ENCODE results near the gene FAM81A.
"Not testable (repeated sequence)": the region's sequence is repeated elsewhere in the genome, so short reads cannot be mapped to it uniquely, and the experiment has no call there.

Gene FAM81A

DNA sequence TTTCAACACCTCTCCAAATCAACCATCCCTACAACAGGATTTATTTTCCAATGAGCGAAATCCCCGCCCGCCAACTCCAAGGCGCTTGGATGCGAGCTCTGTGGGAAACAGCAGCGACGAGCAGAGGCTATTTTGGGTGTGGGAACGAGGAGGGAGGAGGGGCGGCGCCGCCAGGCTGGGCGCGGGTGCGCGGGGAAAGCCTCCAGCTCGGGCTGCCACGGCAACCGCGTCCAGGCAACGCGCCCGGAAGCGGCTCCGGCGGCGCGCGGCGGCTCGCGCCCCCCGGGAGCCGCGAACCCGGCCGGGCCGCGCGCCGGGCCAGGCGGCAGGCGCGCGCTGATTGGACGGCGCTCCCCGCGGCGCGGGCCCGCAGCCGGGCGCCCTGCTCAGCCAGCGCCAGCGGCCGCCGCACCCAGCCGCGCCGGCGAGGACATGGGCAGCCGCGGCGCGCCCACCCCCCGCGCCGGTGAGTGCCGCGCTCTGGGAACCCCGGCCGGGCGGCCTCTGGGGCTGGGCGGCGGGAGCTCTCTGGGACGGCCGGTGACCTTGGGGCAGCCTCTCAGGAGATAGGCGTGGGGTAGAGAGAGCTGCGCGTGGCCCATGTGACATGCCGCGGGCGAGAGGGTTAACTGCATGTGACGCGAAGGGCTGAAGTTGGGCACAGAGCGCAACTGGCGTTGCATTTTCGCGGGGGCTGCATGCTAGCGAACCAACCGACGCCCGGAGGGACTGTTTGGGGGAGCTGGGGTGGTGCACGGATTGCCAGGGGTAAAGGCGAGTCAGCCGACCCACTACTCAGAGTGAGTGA is at the start of gene FAM81A:
FAM81A (plus strand) TSS at position 370 of the 808 bp plus-strand sequence. CDS start 20,441 bp downstream, outside the sequence.
- no peak for DNase-seq (ENCODE audit: low spot score)

DNA sequence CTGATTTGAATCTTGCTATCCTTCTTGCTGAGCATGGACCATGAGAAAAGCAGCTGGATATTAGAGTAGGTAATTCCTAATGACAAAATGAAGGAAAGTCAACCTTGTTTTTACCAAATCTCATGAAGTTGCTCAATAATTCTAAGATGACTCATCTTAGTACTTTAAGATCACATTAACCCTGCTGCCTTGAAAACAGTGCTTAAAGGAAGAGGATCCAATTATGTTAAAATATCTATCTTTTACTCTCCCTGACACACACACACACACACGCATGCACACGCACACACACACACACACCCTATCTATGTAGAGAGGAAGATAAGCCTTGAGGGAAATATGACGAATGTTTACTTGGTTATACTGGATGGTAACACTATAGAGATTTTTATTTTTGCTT is 49.3 kb upstream of the FAM81A start:
- DNase-seq (ENCODE audit: low spot score), result no peak

DNA sequence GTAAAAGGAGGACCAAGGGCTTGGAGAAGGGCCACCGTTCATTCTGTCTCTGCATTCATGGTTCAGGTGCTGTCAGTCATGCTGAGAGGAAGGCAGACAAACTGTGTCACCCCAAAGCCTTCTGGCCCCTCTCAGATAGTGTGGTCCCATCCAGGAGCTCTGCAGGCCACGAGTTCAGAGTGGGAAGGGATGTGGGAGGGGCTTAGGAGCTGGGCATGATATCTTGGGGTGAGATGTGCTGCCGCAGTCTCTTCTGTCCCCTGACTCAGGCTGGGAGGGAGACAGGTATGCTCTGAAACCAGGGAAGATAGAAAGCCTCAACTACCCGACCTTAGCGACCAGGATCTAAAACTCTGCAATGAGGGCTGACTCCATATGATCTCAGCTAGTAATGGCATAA is 45.7 kb upstream of the FAM81A start:
- no peak for DNase-seq (ENCODE audit: low spot score)

DNA sequence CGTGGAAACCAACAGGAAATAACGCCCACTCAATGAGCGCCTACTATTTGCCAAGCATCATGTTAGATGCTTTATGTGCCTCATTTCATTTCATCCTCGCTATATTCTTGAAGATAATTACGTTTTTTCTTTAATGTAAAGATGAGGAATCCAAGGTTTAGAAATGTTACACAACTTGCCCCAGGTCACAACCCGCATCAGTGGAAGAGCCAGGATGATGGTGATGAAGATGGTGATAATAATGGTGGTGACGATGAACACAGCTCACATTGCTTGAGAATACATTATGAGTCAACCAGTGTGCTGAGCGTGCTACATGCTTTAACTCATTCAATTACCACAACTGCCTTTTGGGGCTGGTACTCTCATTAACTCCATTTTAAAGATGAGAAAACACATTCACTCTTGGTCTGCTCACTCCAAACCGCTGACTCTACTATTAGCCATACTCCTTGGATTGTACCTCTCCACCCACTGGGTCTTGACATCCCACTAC is 43.8 kb upstream of the FAM81A start:
- no peak for DNase-seq (ENCODE audit: low spot score)

DNA sequence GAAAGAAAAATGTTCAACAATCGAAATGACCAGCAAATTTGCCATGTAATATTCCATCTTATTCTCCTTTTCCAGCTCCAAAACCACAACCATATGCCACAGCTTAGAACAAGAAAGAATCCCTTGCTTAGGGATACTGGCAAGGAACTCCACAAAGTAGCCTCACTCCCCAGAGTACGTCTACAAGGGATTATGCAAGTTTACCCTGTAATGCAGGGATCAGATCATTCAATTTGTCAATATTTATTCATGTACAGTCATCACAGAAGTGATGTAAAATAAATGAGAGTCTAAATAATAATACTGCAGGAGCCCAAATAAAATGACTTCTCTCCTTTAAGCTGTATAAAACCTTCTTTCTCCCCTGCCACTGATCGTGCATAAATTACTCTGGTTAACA is 41.8 kb upstream of the FAM81A start:
- DNase-seq (ENCODE audit: low spot score), result no peak

DNA sequence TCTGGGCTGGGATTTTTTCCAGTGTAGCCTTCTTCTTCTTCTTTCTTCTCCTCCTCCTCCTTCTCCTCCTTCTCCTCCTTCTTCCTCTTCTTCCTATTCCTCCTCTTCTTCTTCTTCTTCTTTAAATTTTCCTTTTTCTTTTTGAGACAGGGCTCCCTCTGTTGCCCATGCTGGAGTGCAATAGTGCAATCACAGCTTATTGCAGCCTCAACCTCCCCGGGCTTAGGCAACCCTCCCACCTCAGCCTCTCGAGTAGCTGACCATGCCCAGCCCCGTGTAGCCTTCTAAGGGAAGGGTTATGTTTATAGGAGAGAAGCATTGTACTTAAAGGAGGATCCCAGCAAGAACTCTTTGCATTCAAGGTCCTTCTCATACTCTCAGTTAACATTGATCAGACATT is 41.3 kb upstream of the FAM81A start:
- DNase-seq (ENCODE audit: low spot score), result no peak

DNA sequence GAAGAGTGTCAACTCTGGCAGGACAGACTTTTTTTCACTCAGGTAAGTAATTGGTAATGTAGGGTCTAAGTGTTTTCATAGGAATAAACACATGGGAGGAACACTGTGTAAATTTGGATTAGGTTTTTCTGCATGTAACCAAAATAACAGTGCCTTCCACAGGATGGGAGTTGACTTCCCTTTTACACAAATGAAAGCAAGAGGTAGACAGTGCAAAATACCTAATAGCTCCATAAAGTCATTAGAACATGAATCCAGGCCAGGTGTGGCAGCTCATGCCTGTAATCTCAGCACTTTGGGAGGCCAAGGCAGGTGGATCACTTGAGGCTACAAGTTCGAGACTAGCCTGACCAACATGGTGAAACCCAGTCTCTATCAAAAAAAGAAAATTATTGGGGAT is 39.8 kb upstream of the FAM81A start:
- DNase-seq (ENCODE audit: low spot score), result no peak

DNA sequence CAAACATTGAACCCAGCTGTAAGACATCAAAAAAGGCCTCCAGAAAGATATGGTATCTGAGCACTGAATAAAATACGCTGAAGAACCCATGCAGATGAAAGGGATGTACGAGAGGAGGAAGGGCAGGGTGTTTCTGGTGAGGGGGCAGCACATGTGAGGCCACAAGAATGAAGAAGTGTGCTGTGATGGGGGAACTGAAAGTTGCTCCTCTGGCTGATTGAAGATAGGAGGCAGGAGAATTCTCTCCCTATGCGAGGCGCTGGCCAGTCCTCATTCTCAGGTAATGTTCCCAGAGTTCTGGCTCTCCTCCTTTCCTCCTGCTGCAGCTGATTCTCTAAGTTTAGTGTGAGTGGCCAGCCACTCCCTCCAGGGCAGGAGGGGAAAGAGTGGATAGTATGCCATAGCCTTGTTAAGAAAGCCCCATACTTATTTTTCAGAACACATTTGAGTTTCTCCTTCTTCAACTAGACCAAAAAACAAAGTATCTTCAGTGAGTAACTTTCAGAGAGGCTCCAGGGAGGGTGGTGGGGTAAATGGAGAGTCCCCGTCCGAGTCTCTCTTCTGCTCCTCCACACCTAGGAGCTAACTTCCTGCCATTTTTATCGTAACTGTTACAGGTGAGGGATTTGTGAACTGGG is 38.4 kb upstream of the FAM81A start:
- no peak for DNase-seq (ENCODE audit: low spot score)

DNA sequence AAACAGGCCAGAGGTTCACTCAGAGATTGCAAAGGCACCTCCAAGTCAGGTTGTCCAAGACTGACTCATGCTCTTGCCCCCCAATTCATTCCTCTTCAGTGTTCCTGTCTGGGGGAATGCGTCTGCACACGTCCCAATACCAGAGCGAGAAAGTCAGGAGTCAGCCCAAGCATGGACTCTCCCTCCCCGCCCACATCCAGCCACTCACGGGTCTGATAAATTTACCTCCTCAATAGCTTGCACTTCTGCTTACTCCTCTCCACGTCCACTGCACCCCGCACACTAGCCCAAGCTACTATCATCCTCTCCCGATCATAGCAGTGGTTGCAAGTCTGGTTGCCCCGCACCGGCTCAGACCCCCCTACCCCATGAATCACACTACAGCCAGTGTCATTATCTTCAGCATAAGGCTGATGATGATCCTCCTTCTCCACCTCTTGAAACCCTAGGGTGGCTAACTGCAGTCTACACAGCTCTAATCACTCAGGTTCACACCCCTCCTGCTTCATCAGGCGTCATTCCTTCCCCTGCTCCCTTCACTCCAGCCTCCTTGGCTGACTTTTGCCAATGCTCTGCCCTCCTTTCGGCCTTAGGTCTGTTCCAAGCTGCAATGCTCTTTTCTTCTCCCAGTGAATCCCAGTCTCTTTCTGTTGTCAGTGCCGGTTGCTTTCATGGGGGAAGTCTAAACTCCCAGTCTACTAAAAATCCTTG is 37.7 kb upstream of the FAM81A start:
- no peak for DNase-seq (ENCODE audit: low spot score)

DNA sequence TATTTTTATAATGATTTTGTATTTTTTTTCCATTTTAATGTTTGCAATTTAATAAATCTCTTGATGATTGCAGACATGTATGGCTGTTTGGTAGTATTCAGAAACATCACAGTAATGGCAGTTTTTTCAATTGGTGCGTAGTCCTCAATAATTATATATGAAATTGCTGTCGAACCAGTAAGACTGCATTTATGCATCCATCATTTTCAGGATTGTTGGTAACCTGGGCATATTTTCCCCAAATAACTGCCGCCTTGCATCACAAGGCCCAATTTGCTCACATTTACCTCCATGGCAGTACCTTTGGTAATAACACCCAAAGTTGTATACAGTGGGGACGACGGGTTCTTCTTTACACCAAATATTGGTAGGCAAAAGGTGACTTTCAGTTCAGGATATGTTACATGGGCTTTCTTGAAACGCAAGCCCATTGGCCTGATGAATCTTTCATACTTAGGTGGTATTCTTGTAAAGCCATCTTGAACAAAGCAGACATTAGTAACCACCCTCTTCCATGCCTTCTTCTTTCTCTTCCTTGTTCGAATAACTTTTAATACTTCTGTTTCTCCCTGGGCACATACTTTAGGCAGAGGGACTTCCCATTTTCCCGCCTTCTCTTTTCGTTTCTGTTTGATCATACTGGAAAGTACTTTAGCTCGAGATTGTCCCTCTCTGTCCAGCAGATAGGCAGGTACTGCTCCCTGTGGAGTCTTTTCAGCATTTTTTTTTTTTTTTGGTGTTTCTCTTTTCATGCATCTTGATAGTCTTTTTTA is 36.7 kb upstream of the FAM81A start:
- DNase-seq (ENCODE audit: low spot score), result not testable (repeated sequence)

DNA sequence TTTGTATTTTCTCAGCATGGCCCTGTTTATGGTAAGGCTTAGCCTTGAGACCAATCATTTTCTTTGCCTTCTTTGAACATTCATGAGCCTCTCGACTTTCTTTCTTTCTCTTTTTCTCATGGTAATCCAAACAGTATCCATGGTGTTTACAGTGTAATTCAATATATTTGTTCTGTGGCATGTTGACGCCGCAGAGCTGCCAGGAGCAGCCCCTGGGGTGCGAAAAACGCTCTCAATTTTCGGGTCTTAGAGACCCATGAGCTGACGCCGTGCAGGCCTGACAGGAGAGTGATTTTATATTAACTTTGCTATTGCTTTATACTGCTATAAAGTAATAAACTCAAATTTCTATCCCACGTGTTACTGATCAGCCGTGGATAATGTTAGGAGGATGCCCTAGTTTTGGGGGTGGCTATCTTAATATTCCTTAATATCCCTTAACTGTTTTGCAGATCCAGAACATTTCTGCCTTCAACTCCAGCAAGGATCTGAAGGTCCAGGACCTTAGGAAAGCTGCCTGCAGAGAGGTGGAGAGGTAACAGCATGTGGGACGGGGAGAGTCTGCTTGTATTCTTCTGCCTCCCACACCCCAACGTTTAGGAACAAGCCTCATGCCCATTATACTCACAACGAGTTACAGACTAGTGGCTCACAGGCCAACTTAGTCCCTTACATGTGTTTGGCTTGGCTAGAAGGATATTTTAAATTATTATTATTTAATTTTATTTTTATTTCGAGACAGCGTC is 36.0 kb upstream of the FAM81A start:
- DNase-seq (ENCODE audit: low spot score), result no peak

DNA sequence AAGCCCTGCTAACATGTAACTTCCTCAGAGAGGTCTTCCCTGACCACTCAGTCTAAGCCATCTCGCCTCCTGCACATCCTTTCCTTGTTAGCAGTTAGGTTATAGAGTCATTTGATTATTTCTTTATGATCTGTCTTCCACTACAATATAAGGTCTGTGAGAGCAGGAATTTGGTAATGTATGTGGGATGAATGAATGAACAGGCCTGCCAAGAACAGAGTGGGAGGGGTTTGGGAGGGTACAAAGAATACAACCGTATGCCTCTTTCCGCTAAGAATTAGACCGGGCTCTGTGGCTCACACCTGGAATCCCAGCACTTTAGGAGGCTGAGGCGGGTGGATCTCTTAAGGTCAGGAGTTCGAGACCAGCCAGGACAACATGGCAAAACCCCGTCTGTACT is 32.9 kb upstream of the FAM81A start:
- DNase-seq (ENCODE audit: low spot score), result no peak

DNA sequence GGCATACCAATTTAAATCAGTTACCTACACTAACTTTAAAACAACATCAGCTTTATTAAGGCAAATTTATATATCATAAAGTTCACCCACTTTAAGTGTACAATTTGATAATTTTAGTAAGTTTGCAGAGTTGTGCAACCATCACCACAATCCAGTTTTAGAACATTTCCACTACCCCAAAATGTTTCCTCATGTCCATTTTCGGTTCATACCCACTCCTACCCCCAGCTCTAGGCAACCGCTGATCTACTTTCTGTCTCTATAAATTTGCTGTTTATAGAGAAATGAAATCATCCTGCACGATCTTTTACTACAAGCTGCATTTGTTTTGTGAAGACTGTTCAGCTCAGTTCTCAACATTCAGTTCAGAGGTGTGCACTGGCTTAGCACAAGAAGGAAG is 31.5 kb upstream of the FAM81A start:
- DNase-seq (ENCODE audit: low spot score), result no peak

DNA sequence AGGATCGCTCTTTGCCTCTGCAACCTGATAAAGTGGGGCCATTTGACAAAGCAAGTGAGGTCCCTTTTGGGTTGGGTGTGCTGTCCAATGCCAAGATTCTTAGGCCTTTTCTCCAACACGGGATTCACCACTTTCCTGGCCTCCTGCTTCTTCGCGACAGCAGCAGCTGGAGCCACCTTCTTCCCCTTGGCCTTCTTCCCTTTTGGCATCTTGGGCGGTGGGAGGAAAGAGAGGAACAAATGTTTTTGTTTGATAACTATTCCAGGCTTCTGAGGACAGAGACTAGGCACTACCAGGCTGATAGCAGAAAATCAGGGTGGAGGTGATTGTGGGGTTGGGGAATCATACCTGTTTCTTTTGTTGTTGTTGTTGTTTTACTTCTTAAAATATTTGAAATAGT is 30.0 kb upstream of the FAM81A start:
- no peak for DNase-seq (ENCODE audit: low spot score)

DNA sequence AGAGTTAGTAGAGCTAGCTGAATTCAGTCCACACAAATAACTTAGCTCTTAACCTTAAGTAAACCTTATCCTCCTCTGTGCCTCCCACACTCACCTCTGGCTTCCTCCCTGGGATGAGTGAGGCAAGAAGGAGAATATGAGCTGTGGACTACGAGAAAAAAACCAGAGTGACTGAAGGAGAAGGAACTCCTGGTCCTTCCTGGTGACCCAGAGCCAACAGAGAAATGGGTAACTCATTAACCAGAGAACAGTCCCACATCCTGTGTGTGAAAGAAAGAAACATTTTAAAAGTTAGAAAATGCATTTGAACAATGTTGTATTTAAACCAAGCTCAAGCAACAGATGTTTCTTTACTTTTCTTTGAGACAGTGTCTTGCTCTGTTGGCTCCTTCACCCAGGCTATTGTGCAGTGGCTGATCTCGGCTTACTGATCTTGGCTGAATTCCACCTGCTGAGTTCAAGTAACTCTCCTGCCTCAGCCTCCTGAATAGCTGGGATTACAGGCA is 27.5 kb upstream of the FAM81A start:
- DNase-seq (ENCODE audit: low spot score), result no peak

DNA sequence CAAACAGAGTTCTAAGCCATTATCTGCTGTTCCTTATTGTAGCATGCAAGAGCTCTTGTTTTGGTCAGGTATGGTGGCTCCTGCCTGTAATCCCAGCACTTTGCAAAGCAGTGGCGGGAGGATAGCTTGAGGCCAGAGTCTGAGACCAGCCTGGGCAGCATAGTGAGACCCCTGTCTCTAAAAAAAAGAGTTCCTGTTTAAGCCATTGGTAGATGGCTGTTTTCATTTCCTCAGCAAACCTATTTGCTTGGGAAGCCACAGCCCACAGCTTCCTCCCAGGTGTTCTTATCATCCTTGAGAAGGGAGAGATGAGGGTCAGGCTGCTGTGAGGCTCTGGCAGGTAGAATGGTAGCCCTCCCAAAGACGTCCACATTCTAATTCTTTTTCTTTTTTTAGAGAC is 24.4 kb upstream of the FAM81A start:
- no peak for DNase-seq (ENCODE audit: low spot score)

DNA sequence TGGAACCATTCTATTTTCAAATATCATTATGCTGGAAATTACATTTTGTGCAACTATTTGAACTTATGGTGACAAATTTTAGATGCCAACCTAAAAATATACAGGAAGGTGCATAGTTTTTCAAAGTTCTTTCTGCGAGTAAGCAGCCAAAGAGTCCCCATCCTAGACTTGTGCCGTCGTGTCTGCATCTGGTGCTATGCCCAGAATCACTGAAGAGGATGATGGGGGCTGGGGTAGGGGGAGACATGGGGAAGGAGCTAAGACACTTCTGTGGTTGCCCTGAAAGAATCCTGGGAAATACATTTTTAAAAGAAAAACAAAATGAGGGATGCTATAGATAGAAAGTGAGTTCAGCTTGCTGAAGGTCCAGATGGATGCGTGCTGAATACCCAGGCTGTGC is 21.2 kb upstream of the FAM81A start:
- no peak for DNase-seq (ENCODE audit: low spot score)

DNA sequence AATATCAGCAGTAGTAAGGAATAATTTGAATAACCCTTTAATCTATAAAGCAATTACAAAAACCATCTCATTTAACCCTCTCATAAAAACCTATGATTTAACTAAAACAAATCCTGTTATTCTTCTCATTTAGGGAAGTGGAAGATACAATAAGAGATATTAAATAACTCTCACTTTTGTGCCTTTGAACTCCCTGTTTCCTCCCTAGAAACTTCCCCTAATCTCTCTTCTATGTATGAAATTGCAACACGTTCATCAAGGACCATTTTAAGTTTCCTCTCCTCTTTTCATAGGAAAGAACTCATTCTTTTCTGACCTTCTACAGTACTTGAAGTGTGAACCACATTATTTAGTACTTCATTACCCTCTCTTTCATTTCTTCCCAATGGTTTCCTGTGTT is 18.8 kb upstream of the FAM81A start:
- no peak for DNase-seq (ENCODE audit: low spot score)

DNA sequence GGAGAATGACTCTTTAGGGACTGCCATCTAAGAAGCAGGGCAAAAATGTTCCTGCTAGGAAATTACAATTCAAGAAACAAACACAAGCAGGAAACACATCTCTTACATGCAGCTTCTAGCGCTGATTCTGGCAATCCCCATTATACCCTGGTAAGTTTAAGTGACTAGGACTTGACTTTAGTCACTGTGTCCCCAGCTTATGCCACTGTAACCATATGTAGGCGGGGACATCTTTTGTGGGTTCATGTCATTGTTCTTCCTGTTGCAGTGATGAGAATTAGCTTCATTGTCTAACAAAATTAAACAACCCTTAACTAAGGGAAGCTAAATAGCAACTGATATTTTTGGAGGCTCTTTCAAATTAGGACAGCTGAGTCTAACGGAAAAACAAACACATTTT is 17.9 kb upstream of the FAM81A start:
- DNase-seq (ENCODE audit: low spot score), result no peak

DNA sequence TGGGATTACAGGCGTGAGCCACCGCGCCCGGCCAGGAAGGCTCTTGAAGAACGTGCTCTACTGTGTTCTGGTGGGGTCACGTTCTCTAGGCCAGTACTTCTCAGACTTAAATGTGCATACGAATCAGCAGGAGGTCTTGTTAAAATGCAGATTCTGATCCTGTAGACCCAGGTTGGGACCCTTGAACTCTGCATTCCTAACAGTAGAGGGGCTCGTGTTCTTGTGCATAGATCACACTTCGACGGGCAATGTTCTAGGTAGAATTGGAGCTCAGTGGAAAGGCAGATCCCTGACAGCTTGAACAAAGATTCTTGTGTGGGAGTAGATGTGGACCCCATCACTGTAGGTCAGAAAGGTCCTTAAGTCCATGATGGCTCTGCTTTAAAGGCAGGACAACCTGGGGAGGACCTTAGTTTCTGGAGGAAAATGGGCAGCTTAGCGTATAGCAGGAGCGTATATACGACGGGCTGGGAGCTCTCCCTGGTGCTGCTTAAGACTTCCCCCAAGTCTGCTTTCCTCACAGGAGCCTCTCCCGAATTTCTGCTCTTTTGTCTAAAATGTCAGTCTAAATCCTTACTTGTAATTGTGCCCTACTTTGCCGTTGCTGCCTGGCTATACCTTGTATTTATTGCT is 16.9 kb upstream of the FAM81A start:
- no peak for DNase-seq (ENCODE audit: low spot score)

DNA sequence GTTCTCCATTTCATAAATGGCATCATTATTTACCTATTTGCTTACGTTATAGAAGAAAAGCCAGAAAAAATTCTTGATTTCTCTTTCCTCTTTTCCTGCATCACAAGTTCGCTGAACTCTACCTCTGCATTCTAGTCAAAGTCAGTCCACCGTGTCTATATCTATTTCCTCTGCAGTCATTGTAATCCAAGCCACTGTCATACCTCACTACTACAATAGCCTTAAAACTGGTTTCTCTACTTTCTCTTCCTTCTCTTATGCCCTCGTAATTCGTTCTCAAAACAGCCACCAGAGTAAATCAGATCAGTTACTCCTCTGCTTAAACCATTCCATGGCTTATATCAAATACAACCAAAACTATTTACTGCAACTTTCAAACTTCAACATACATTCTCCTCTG is 13.4 kb upstream of the FAM81A start:
- no peak for DNase-seq (ENCODE audit: low spot score)

Measured in CD4-positive, alpha-beta T cell treated with Interleukin-2 at 100 ng/mL for 4 hours (primary cell).